Muscle of leg (tissue), 11 donors: ENCODE results near the gene LRMDA. TPM values are rescaled to one million over a fixed set of nuclear protein-coding genes. Genes with fewer than 3 reads are reported as not detected.
A peak's percentile ranks its signal among the peaks of the same experiment; 100 is the strongest.

Experiments used
- DNase-seq: peaks from one replicate; pipeline ENCODE4 v3.0.0; 2013
- H3K27ac ChIP-seq: one replicate; pipeline ENCODE4 v1.5.1; 2013; ENCODE audit warnings: mild to moderate bottlenecking, low read length, control low read depth
- H3K27me3 ChIP-seq: one replicate; pipeline ENCODE4 v1.6.1; 2013; ENCODE audit warnings: low read length; ENCODE audit not compliant: control insufficient read depth, insufficient read depth
- H3K36me3 ChIP-seq: one replicate; pipeline ENCODE4 v1.6.1; 2013; ENCODE audit warnings: low read length; ENCODE audit not compliant: control insufficient read depth, insufficient read depth
- H3K4me1 ChIP-seq: one replicate; pipeline ENCODE4 v1.6.1; 2013; ENCODE audit warnings: low read length; ENCODE audit not compliant: control insufficient read depth, insufficient read depth
- H3K4me3 ChIP-seq: one replicate; pipeline ENCODE4 v1.5.1; 2013; ENCODE audit warnings: low read length, control low read depth
- H3K9me3 ChIP-seq: replicated peaks from 2 replicates; pipeline ENCODE4 v1.6.1; 2013; ENCODE audit warnings: low read depth, low read length; ENCODE audit not compliant: control insufficient read depth
- WGBS: methylation state at CpG from one replicate; pipeline ENCODE4 v1.1.5; 2013; ENCODE audit warnings: missing lambda C conversion rate; ENCODE audit not compliant: insufficient coverage; 5-methylcytosine and 5-hydroxymethylcytosine counted together
- polyA plus RNA-seq, 8 donors: library from polyadenylated mRNA; unstranded; fragments of 120-200 nt; gene quantifications; one replicate each; pipeline versions ENCODE4 v1.2.1 to v1.2.3, GENCODE V29; 2013; ENCODE audit warnings: inconsistent platforms in 1 of 8, low replicate concordance in 1 of 8; ENCODE audit not compliant: insufficient read length in 8 of 8, insufficient read depth in 1 of 8
- total RNA-seq: library from RNA; stranded (reverse); fragments of 120-200 nt; gene quantifications from one replicate; pipeline ENCODE4 v1.2.4, GENCODE V29; 2013

Gene LRMDA
- total and polyA plus RNA-seq, 9 donors = 4.8 to 7.9 (median 5.7) TPM

- H3K27ac ChIP-seq = no peak overlapping the region
- H3K27me3 ChIP-seq = peaks cover 2% of the 10 kb centered on the region
- WGBS = no CpG with 5 or more reads among the region's 3 CpGs
- peaks cover 6% of the 10 kb centered on the region for H3K4me1 ChIP-seq
- H3K4me3 ChIP-seq = no peak overlapping the region
- peaks cover 24% of the 10 kb centered on the region for H3K9me3 ChIP-seq
- no peaks in the 10 kb centered on the region for H3K36me3 ChIP-seq
- DNase-seq = no peak
These were observed 13.5 kb downstream of the LRMDA start for GRCh38 chr10:75444781-75445386.

- H3K27me3 ChIP-seq = peaks cover 3% of the 10 kb centered on the region
- peaks cover 9% of the 10 kb centered on the region for H3K4me1 ChIP-seq
- H3K9me3 ChIP-seq = peaks cover 24% of the 10 kb centered on the region
- H3K4me3 ChIP-seq = no peak overlapping the region
- no peak for DNase-seq
- WGBS = 100% methylated on average over 1 of the region's 1 CpG
- no peaks in the 10 kb centered on the region for H3K36me3 ChIP-seq
- no peak overlapping the region for H3K27ac ChIP-seq
These were observed 15.1 kb downstream of the LRMDA start for GRCh38 chr10:75446508-75446907.

GRCh38 chr10:75448166-75448565 is 16.7 kb downstream of the LRMDA start:
- H3K27ac ChIP-seq = no peak overlapping the region
- H3K27me3 ChIP-seq = peaks cover 6% of the 10 kb centered on the region
- H3K36me3 ChIP-seq = no peaks in the 10 kb centered on the region
- DNase-seq = no peak
- H3K9me3 ChIP-seq = peaks cover 20% of the 10 kb centered on the region
- no CpG with 5 or more reads among the region's 2 CpGs for WGBS
- peaks cover 11% of the 10 kb centered on the region for H3K4me1 ChIP-seq
- no peak overlapping the region for H3K4me3 ChIP-seq

GRCh38 chr10:75449382-75450074 is 18.1 kb downstream of the LRMDA start:
- DNase-seq = peak; percentile 76
- no peak overlapping the region for H3K4me3 ChIP-seq
- peaks cover 11% of the 10 kb centered on the region for H3K9me3 ChIP-seq
- no peak overlapping the region for H3K27ac ChIP-seq
- H3K4me1 ChIP-seq = peaks cover 11% of the 10 kb centered on the region
- peaks cover 6% of the 10 kb centered on the region for H3K27me3 ChIP-seq
- no peaks in the 10 kb centered on the region for H3K36me3 ChIP-seq
- no CpG with 5 or more reads among the region's 7 CpGs for WGBS

- H3K27ac ChIP-seq = no peak overlapping the region
- no peaks in the 10 kb centered on the region for H3K36me3 ChIP-seq
- peaks cover 6% of the 10 kb centered on the region for H3K27me3 ChIP-seq
- no peak overlapping the region for H3K4me3 ChIP-seq
- peaks cover 9% of the 10 kb centered on the region for H3K9me3 ChIP-seq
- no peak for DNase-seq
- peaks cover 11% of the 10 kb centered on the region for H3K4me1 ChIP-seq
- no CpG with 5 or more reads among the region's 4 CpGs for WGBS
These were observed 18.6 kb downstream of the LRMDA start for GRCh38 chr10:75450075-75450445.

- Histone ChIP-seq H3K9me3 (peaks cover 8% of the 10 kb centered on the region), H3K4me3 (no peak overlapping the region), H3K4me1 (peaks cover 11% of the 10 kb centered on the region), H3K27me3 (peaks cover 6% of the 10 kb centered on the region), H3K27ac (no peak overlapping the region), H3K36me3 (no peaks in the 10 kb centered on the region)
- WGBS = 89% methylated on average over 4 of the region's 18 CpGs
- DNase-seq = no peak
These were observed 19.5 kb downstream of the LRMDA start for GRCh38 chr10:75450644-75451640.

GRCh38 chr10:75451831-75452230 is 20.4 kb downstream of the LRMDA start:
- Histone ChIP-seq H3K27ac (no peak overlapping the region), H3K9me3 (peaks cover under 1% of the 10 kb centered on the region), H3K27me3 (peaks cover 6% of the 10 kb centered on the region), H3K36me3 (no peaks in the 10 kb centered on the region), H3K4me1 (peaks cover 11% of the 10 kb centered on the region), H3K4me3 (no peak overlapping the region)
- WGBS = 54% methylated on average over 3 of the region's 5 CpGs
- DNase-seq = no peak

- Histone ChIP-seq H3K27me3 (peaks cover 6% of the 10 kb centered on the region), H3K36me3 (no peaks in the 10 kb centered on the region), H3K4me3 (no peak overlapping the region), H3K27ac (no peak overlapping the region), H3K4me1 (peaks cover 11% of the 10 kb centered on the region), H3K9me3 (no peaks in the 10 kb centered on the region)
- WGBS = no CpG with 5 or more reads among the region's 1 CpG
- DNase-seq = no peak
These were observed 21.6 kb downstream of the LRMDA start for GRCh38 chr10:75452997-75453396.

GRCh38 chr10:75456122-75456521 is 24.7 kb downstream of the LRMDA start:
- peaks cover 5% of the 10 kb centered on the region for H3K27me3 ChIP-seq
- DNase-seq = no peak
- H3K9me3 ChIP-seq = no peaks in the 10 kb centered on the region
- 82% methylated on average over 8 of the region's 9 CpGs for WGBS
- H3K4me1 ChIP-seq = peaks cover 2% of the 10 kb centered on the region
- H3K27ac ChIP-seq = no peak overlapping the region
- no peaks in the 10 kb centered on the region for H3K36me3 ChIP-seq
- no peak overlapping the region for H3K4me3 ChIP-seq

GRCh38 chr10:75460059-75460458 is 28.6 kb downstream of the LRMDA start:
- WGBS = no CpG with 5 or more reads among the region's 1 CpG
- H3K4me1 ChIP-seq = no peaks in the 10 kb centered on the region
- H3K9me3 ChIP-seq = no peaks in the 10 kb centered on the region

More at GRCh38 chr10:75460059-75460458, 28.6 kb downstream of the LRMDA start:
- Histone ChIP-seq H3K4me3 (no peak overlapping the region), H3K27ac (no peak overlapping the region), H3K36me3 (no peaks in the 10 kb centered on the region), H3K27me3 (no peaks in the 10 kb centered on the region)
- DNase-seq = no peak
